ENCODE data around the gene STARD13.
A peak's percentile ranks its signal among the peaks of the same experiment; 100 is the strongest.
"Not testable (repeated sequence)": the region's sequence is repeated elsewhere in the genome, so short reads cannot be mapped to it uniquely, and the experiment has no call there.

STARD13 gene

DNA sequence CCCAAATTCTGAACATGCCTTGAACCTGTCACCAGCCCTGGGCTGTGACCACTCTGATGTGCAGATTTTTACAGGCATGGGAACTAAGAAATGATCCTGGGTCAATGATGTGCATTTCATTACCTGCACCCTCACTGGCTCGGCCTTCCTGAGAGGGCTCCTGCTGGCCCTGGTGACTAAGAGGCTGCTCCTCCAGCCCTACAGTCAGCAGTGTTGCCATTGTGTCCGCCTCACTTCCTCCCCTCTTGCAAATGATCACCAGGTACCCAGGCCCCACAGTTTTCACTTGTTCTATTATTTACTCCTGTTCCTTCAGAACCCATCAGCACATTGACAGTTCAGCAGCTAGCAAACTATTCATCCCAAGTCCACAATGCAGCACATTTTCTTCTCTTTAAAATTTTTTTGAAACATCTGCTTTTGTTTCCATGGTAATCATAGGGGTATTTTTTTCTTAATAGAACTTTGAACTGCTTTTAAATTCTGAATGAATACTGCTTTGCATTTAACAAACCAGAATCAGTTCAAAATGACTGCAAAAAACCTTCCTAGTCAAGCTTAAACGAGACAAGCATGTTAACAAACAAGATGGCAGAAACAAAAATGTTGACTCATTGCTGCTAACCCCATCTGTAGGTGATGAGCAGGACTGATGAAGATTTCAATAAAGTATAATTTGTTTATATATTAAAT is 29.3 kb downstream of the STARD13 start:
- no peak for DNase-seq (ENCODE audit: low read depth)

GRCh38 chr13:33252135-33252534 is 33.4 kb downstream of the STARD13 start:
- no peak for DNase-seq (ENCODE audit: low read depth)

DNA sequence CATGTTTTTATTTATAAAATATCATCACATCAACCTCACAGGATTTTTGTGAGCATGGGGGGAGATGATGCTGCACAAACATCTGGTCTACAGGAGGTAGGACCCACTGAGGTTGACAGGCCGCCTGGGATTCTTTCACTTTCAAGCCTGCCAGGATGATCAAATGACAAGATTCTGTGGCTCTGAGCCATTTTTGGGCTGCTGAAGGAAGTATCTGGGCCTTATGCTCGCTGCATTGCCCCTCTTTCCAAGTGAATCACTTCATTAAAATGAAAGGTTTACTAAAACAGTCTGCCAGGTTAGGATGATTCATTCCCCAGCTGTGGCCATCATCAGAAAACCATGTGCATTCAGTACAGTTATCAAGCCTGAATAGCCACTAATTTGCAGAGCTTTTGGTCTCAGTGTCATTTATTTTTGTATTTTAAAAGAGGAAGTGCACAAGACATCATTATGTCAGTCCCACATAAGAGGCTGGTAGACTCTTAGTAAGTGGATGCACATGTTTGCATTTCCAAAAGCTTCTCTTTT is 34.4 kb downstream of the STARD13 start:
- DNase-seq (ENCODE audit: low read depth): peak; percentile 98

- DNase-seq (ENCODE audit: low read depth): no peak
These were observed 34.9 kb downstream of the STARD13 start for GRCh38 chr13:33250609-33251008.

- DNase-seq (ENCODE audit: low read depth): no peak
These were observed 35.7 kb downstream of the STARD13 start for GRCh38 chr13:33249894-33250293.

GRCh38 chr13:33249066-33249465 is 36.5 kb downstream of the STARD13 start:
- peak; percentile 86 for DNase-seq (ENCODE audit: low read depth)

- DNase-seq (ENCODE audit: low read depth): no peak
These were observed 39.9 kb downstream of the STARD13 start for GRCh38 chr13:33245505-33246158.

DNA sequence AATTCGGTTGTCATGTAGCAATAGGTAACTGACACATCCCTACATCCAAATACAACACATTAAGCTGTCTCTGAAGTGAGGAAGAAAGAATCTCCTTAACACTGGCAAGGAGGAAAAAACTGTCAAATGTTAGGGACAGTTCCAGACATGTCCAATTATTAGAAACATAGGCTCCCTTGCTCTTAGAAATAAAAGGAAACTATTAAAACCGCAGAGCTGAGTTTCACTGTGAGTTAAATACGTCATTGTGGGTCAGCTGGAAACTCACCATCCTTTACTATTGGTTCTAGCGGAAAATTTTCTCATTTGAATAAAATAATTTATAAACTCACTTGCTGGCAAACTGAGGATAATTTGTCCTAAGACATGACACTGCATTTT is 40.7 kb downstream of the STARD13 start:
- DNase-seq (ENCODE audit: low read depth): no peak

DNA sequence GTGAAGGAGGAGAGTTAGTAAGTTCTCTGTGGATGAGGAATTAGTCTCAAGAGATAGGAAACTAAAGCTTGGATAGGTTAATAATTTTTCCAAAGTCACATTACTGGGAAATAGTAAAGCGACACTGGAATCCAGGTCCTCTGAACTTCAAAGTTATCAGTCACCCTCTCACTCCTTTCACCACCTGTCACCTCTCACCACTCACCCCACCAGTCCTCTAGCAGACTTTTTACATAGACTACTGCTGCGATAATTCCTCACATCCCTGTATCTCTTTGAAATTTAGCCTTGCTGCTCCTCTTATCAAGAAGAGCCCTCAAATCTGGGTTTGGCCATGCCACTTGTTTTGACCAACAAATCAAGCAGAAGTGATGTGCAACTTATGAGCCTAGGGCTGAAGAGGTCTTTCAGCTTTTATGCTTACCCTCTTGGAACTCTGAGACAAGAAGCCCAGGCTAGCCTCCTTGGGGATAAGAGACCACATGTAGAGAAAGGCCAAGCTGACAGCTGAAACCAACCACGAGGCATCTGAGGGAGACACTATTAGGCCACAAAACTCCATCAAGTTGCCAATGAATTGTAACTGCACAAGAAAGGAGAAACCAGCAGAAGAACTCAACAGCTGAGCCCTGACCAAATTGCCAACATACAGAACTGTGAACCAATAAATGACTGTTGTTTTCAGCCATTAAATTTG is 41.2 kb downstream of the STARD13 start:
- DNase-seq (ENCODE audit: low read depth): no peak

- no peak for DNase-seq (ENCODE audit: low read depth)
These were observed 42.5 kb downstream of the STARD13 start for GRCh38 chr13:33242984-33243617.

- not testable (repeated sequence) for DNase-seq (ENCODE audit: low read depth)
These were observed 43.2 kb downstream of the STARD13 start for GRCh38 chr13:33242372-33242771.

DNA sequence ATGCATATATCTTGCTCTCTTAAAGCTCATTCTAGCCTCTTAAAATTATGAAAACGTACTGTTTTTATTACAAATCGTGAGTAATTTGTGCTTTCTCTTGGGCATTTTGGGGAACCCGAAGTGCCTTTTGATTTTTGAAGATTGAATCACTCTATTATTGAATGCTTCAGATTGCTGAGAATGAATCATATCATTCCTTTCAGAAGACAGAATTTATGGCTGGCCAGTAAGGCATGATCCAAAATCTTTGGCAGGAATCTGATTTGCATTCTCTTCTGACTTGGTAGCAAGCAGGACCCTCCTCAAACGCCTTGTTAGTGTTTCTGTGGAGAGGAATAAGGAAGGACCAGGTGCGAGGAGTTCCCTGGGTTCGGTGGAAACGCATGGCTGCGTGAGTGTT is 49.5 kb downstream of the STARD13 start:
- peak; percentile 91 for DNase-seq (ENCODE audit: low read depth)

DNA sequence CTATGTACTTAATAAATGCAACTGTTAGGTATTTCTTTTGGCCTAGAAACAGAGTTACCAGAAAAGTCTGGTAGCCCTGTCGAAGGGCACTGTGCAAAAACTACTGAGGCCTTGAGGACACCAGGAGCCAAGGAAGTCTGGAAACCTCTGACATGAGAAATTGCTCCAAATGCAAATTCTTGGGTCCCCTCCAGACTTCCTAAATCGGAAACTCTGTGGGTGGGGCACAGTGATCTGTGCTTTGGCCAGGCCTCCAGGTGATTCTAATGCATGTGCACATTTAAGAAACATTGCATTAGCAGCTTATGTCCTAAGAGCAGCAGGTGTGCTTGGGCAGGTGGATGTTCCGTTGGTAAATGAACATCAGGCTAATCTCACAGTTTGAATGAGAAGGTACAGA is 50.0 kb downstream of the STARD13 start:
- DNase-seq (ENCODE audit: low read depth): peak; percentile 27

- DNase-seq (ENCODE audit: low read depth): peak; percentile 25
These were observed 50.5 kb downstream of the STARD13 start for GRCh38 chr13:33235078-33235477.

- DNase-seq (ENCODE audit: low read depth): no peak
These were observed 52.0 kb downstream of the STARD13 start for GRCh38 chr13:33233547-33233946.

DNA sequence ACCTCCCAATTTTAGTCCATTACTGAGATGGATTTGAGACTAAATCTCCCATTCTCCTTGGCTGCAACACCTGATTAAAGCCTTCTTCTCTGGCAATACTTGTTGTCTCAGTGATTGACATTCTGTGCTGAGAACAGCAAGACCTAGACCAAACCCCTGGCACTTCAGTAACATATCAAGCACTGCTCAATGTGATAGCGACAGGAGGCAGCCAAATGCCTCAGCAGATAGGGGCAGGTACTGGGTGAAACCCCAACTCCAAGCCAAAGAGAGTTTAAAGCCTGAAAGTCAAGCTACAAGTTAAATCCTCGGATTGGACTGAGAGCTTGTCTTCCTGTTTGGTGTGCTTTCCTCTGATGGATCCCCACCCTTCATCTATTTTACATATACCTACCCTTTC is 52.7 kb downstream of the STARD13 start:
- no peak for DNase-seq (ENCODE audit: low read depth)

- DNase-seq (ENCODE audit: low read depth): peak; percentile 64
These were observed 54.2 kb downstream of the STARD13 start for GRCh38 chr13:33231339-33231738.

DNA sequence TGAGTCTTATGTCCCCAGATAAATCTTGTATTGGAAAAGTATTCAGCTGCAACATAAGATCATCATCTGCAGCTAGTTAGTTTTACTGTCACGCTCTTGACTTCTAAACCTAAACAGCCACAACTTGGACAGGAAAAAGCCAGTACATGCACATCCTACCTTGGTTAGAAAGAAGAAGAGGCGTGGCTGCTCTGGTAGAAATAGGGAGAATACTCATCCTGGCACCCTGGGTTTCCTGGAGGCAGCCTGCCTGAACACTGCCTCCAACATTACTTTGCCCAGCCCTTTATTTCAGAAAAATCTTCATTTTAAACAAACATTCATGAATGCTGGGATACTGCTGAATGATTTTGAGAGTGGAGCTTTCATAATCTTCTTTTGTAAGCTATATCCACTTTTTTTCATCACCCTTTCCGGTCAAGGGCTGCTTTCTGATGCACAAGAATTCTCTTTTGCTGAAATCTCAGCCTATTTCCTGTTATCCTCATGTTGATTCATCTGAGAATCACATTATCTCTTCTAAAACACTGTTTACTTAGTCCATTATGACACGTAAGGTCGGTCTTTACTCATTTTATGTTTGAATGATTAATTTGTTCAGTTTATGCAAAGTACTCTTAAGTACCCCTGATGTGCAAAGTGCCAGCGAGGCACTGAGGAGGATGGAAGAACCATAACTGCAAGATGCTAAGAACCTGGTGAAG is 55.2 kb downstream of the STARD13 start:
- DNase-seq (ENCODE audit: low read depth): peak; percentile 88

GRCh38 chr13:33229446-33230177 is 55.9 kb downstream of the STARD13 start:
- peak; percentile 17 for DNase-seq (ENCODE audit: low read depth)

DNA sequence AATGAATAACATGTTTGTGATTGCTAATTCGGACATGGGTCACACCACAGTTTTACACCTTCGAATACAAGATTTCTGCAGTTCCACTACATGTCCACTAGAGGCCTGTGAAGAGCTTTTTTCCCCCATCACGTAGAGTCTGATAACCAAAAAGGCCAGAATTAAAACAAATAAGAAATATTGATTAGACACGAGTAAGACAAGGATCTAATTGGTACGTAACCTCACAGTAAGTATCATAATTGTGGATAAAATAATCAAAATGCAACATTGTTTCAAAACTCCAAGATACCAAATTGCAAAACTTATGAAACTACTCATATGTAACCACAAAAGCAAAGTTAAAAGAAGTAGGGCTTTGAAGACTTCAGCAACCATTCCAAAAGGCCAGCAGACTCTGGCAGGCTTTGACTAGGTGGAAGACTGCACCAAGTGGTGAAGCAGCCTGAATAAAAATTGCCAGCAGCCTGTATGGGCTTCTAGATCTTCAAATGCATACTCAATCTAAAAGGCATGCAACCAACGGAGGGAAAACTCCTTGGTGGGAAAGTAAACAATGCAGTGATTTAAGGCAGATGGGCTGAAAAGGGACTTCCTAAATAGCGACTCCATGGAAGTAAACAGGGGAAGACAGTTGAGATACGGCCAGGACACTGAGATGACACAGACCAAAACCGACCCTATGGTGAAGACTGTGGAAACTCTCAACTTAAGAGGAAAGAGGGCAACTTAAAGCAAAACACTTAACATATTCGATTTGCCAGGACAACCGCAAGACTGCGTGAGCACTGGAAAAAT is 56.7 kb downstream of the STARD13 start:
- DNase-seq (ENCODE audit: low read depth): peak; percentile 74

All from ELR (cell line).